Endothelial cell (in vitro differentiated cells): ENCODE data around the gene FRMD4A. TPM values are rescaled to one million over a fixed set of nuclear protein-coding genes. Genes with fewer than 3 reads are reported as not detected.

Source experiments
- DNase-seq: peaks from one replicate; pipeline ENCODE4 v3.0.0; 2021; ENCODE audit warnings: low spot score
- H3K27ac Mint-ChIP-seq: one replicate; pipeline ENCODE4 v1.8.0; 2021; ENCODE audit warnings: mixed read lengths, inconsistent platforms; ENCODE audit not compliant: unreplicated experiment
- H3K27me3 Mint-ChIP-seq: one replicate; pipeline ENCODE4 v1.8.0; 2021; ENCODE audit warnings: mild to moderate bottlenecking, moderate library complexity, mixed read lengths, inconsistent platforms; ENCODE audit not compliant: unreplicated experiment
- H3K36me3 Mint-ChIP-seq: one replicate; pipeline ENCODE4 v1.8.0; 2021; ENCODE audit warnings: mild to moderate bottlenecking, low read depth, mixed read lengths, inconsistent platforms; ENCODE audit not compliant: unreplicated experiment
- H3K4me1 Mint-ChIP-seq: one replicate; pipeline ENCODE4 v1.8.0; 2021; ENCODE audit warnings: mild to moderate bottlenecking, mixed read lengths, inconsistent platforms; ENCODE audit not compliant: unreplicated experiment
- H3K4me3 Mint-ChIP-seq: one replicate; pipeline ENCODE4 v1.8.0; 2021; ENCODE audit warnings: mild to moderate bottlenecking, mixed read lengths, inconsistent platforms; ENCODE audit not compliant: unreplicated experiment
- H3K9me3 Mint-ChIP-seq: one replicate; pipeline ENCODE4 v1.8.0; 2021; ENCODE audit warnings: mixed read lengths, inconsistent platforms; ENCODE audit not compliant: unreplicated experiment
- total RNA-seq: library from RNA; stranded (reverse); fragmentation: NEBNext Ultra II Directional; extraction: Animal tissue kit (Norgen Biotek cat#: 25700); gene quantifications from one replicate; pipeline ENCODE4 v1.2.1, GENCODE V29; 2021; ENCODE audit not compliant: unreplicated experiment
- TF ChIP-seq, protein P1 (sequence below): fragments of 200-600 bp; sonication (generic); IDR thresholded peaks from one replicate; pipeline ENCODE4 v1.5.0; 2021; ENCODE audit warnings: antibody characterized with exemption; ENCODE audit not compliant: unreplicated experiment

The FRMD4A gene
- total RNA-seq, 1 donor from 2014 or later, result 68.9 TPM

DNA sequence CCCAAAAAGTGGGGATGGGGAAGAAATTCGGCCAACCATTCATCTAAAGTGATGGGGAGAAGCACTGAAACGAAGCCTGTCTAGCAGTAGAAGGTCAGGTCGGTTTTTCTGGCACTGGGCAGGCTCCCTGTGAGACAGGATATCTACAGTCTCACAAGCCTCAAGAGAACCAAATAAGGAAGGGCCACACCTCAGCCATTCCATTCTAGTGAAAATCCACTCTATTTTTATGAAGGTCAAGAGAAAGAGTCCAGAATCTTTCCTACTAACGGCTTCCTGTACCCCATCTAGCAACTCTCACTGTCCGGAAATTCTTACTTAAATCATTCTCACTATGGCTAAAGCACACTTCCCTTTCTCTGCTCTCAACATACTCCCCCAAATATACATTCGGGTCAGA, 476.9 kb downstream of the FRMD4A start:
- H3K36me3 Mint-ChIP-seq, result peaks cover 15% of the 10 kb centered on the region
- H3K27me3 Mint-ChIP-seq, result no peaks in the 10 kb centered on the region
- no peak overlapping the region for H3K27ac Mint-ChIP-seq
- no peak overlapping the region for H3K4me3 Mint-ChIP-seq
- TF ChIP-seq, protein P1, sequence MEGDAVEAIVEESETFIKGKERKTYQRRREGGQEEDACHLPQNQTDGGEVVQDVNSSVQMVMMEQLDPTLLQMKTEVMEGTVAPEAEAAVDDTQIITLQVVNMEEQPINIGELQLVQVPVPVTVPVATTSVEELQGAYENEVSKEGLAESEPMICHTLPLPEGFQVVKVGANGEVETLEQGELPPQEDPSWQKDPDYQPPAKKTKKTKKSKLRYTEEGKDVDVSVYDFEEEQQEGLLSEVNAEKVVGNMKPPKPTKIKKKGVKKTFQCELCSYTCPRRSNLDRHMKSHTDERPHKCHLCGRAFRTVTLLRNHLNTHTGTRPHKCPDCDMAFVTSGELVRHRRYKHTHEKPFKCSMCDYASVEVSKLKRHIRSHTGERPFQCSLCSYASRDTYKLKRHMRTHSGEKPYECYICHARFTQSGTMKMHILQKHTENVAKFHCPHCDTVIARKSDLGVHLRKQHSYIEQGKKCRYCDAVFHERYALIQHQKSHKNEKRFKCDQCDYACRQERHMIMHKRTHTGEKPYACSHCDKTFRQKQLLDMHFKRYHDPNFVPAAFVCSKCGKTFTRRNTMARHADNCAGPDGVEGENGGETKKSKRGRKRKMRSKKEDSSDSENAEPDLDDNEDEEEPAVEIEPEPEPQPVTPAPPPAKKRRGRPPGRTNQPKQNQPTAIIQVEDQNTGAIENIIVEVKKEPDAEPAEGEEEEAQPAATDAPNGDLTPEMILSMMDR, result no peak
- DNase-seq, result no peak
- no peaks in the 10 kb centered on the region for H3K9me3 Mint-ChIP-seq
- peaks cover 20% of the 10 kb centered on the region for H3K4me1 Mint-ChIP-seq

DNA sequence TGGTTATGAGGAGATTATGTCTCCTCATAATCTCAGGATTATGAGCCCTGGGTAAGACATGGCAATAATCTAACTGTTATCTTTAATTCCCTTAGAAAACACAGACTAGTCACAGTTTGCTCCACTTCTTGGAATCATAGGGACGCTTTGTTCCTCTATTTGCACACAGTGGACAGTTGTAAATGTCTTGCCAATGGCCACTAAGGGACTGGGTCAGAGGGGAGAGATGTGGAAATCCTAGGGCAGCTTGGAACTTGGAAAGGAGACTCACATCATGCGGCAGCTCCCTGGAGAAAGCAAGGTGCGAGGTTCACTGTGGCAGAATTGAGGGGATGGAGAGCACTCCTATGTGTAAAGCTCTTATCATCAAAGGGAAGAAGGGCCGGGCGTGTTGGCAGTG, 477.9 kb downstream of the FRMD4A start:
- Mint-ChIP-seq H3K36me3 (peaks cover 15% of the 10 kb centered on the region), H3K27ac (no peak overlapping the region), H3K4me3 (no peak overlapping the region), H3K9me3 (no peaks in the 10 kb centered on the region), H3K4me1 (peaks cover 17% of the 10 kb centered on the region), H3K27me3 (peaks cover 2% of the 10 kb centered on the region)
- TF ChIP-seq, protein P1, result no peak
- DNase-seq, result no peak

DNA sequence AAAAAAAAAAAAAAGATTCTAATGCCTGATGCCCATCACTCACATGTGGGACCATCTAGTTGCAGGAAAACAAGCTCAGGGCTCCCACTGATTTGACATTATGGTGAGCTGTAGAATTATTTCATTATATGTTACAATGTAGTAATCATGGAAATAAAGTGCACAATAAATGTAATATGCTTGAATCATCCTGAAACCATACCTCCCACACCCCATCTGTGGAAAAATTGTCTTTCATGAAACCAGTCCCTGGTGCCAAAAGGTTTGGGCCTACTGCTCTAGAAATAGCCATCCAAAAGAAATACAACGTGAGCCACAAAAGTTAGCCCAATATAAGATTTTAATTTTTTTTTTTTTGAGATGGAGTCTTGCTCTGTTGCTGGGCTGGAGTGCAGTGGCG, 478.8 kb downstream of the FRMD4A start:
- no peak for DNase-seq
- Mint-ChIP-seq H3K4me1 (peaks cover 18% of the 10 kb centered on the region), H3K4me3 (no peak overlapping the region), H3K27ac (no peak overlapping the region), H3K27me3 (peaks cover 2% of the 10 kb centered on the region), H3K9me3 (no peaks in the 10 kb centered on the region), H3K36me3 (peaks cover 15% of the 10 kb centered on the region)
- TF ChIP-seq, protein P1, result no peak

DNA sequence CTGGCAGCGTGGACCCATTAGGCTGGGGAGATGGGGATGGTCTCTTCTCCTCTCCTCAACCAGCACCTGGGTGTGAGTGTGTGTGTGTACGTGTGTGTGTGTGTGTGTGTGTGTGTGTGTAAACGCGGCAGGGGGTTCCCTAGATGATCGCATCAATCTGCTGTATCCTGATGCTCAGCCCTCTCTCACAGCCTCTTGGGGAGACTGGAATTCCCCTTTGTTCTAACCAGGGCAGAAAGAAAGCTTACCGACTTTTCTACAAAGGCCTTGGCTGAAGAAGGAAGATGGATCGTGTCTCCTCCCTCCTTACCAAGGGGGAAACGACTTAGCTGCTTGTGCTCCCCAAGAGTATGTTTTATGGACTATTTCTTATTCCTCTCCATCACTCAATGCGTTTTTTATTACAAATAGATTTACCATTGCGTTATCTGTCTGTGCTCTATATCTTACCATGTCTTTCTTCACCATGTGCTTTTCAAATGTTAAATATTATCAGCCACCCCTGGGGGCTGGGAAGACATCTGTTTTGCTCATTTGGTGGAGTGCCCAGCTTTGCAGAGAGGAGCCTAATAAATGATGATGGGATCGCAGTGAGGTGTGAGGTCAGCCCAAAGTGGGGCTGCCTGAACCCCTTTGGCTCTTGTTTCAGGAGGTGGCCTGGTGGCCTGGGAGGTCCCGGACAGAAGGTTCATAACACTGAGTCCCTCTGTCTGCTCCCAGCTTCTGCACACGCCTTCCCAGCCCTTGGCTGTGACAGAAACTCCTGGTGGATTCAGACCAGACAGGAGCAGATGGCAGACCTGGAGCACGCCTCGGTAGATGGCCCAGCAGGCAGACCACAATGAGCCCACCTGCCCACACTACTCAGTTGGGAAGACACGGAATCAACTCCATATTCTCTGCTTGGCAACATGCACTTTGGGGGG, 481.9 kb downstream of the FRMD4A start:
- Mint-ChIP-seq H3K27me3 (peaks cover 2% of the 10 kb centered on the region), H3K36me3 (peaks cover 5% of the 10 kb centered on the region)

More for the DNA sequence above, 481.9 kb downstream of the FRMD4A start:
- Mint-ChIP-seq H3K27ac (no peak overlapping the region), H3K9me3 (no peaks in the 10 kb centered on the region), H3K4me1 (peaks cover 17% of the 10 kb centered on the region), H3K4me3 (no peak overlapping the region)
- TF ChIP-seq, protein P1, result no peak
- DNase-seq, result no peak
